ENCODE data around the gene NBEAL2.
A peak's percentile ranks its signal among the peaks of the same experiment; 100 is the strongest.

The NBEAL2 gene

DNA sequence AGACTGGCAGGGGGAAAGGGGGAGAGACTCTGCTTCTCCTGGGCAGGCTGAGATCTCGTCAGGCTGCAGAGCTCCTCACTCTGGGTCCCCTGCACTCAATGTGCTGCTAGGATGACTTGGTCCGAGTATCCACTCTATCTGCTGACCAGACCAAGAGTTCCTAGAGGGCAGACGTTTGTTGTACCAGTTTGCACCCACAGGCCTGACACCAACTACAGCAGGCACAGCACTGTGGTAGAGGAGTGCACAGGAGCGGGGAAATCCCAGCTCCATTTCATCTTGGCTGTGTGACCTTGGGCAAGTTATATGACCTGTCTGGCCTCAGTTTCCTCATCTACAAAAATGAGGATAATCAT is 31.9 kb upstream of the NBEAL2 start:
- Histone ChIP-seq H3K9ac (ENCODE audit: low read depth, low read length, poor library complexity) (no peak overlapping the region), H3K23ac (ENCODE audit: low read depth, low read length, poor library complexity) (no peak overlapping the region), H3K14ac (ENCODE audit: low read length) (no peak overlapping the region), H3K4me1 (ENCODE audit: control insufficient read depth in 2 of 2, insufficient read depth in 1 of 2, low read depth in 1 of 2, low read length in 2 of 2) (peaks cover 3 to 6% of the 10 kb centered on the region in 2 donors), H3K4me2 (ENCODE audit: insufficient read depth, low read length, poor library complexity, severe bottlenecking) (no peak overlapping the region), H2AK5ac (ENCODE audit: low read depth, low read length) (no peak overlapping the region), H3K18ac (ENCODE audit: low read length) (no peak overlapping the region), H4K91ac (ENCODE audit: low read depth, low read length, poor library complexity) (no peak overlapping the region), H3K27ac (replicated peaks; ENCODE audit: low read length) (no peak overlapping the region), H2BK120ac (ENCODE audit: low read depth, low read length) (no peak overlapping the region), H2BK15ac (ENCODE audit: low read length) (no peak overlapping the region), H2BK5ac (ENCODE audit: low read length) (no peak overlapping the region), H2AFZ (ENCODE audit: low read length) (no peak overlapping the region), H3K79me1 (ENCODE audit: low read depth, low read length) (peaks cover 28% of the 10 kb centered on the region), H3K4me3 (ENCODE audit: low read length in 2 of 2) (no peak overlapping the region), H3K27me3 (ENCODE audit: control insufficient read depth in 3 of 3, insufficient read depth in 3 of 3, low read depth in 1 of 3, low read length in 3 of 3) (no peaks in the 10 kb centered on the region), H3K4ac (ENCODE audit: low read length) (no peak overlapping the region), H4K8ac (ENCODE audit: low read depth, low read length) (no peak overlapping the region), H3K36me3 (replicated peaks in 1 of 2; ENCODE audit: control insufficient read depth in 2 of 2, insufficient read depth in 2 of 2, low read length in 2 of 2) (peaks cover 2 to 44% of the 10 kb centered on the region in 2 donors), H3K9me3 (replicated peaks in 1 of 2; ENCODE audit: control insufficient read depth in 2 of 2, insufficient read depth in 1 of 2, low read depth in 1 of 2, low read length in 2 of 2) (peaks cover 0 to 4% of the 10 kb centered on the region in 2 donors), H2BK12ac (ENCODE audit: low read length) (no peak overlapping the region)
- WGBS, 2 donors (ENCODE audit: extremely low coverage in 2 of 2, insufficient read length in 2 of 2, insufficient replicate concordance in 1 of 2): no CpG with 5 or more reads among the region's 4 CpGs
- no peak for DNase-seq (ENCODE audit: low spot score)

DNA sequence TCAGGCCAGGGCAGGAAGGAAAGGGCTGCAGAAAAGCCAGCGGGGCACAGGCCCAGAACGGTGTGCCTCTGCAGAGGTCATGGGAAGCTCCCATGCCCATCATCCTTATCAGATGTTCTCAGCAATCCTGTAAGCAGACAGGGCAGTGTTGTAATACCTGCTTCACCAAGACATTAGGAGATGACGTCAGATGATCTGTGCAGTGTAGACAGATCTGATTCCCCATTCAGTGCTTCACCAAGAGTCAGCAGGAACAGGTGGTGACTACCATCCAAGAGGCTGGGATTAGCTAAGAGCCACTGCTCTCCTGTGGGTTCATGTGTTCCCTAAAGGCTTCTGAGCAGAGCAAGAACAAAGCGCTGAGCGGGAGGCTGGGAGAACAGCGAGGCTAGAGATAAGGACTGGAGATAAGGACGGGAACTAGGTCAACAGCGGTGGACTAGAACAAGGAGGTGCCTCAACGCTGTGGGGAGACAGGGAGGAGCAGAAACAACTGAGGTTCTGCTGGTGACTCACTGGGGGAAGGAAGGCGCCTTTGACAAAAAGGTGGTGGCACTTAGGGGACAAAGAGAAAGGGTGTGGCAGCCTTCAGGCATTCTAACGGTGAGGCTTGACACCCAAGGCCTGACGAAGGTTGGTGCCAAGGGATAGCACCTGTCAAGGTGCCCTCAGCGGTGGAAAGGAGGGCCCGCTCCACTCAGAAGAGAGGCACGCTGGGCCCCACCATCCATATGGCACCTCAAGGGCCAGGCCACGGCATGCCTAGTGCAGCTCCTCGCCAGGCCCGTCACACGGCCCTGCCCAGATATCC is 31.3 kb upstream of the NBEAL2 start:
- no CpG with 5 or more reads among the region's 19 CpGs for WGBS, 2 donors (ENCODE audit: extremely low coverage in 2 of 2, insufficient read length in 2 of 2, insufficient replicate concordance in 1 of 2)
- Histone ChIP-seq H3K27me3 (ENCODE audit: control insufficient read depth in 3 of 3, insufficient read depth in 3 of 3, low read depth in 1 of 3, low read length in 3 of 3) (no peaks in the 10 kb centered on the region), H2BK12ac (ENCODE audit: low read length) (no peak overlapping the region), H3K79me1 (ENCODE audit: low read depth, low read length) (peaks cover 22% of the 10 kb centered on the region), H3K4me2 (ENCODE audit: insufficient read depth, low read length, poor library complexity, severe bottlenecking) (no peak overlapping the region), H4K91ac (ENCODE audit: low read depth, low read length, poor library complexity) (no peak overlapping the region), H3K27ac (replicated peaks; ENCODE audit: low read length) (no peak overlapping the region), H4K8ac (ENCODE audit: low read depth, low read length) (no peak overlapping the region), H3K23ac (ENCODE audit: low read depth, low read length, poor library complexity) (peak overlapping the region; percentile 22), H3K4ac (ENCODE audit: low read length) (no peak overlapping the region), H3K4me1 (ENCODE audit: control insufficient read depth in 2 of 2, insufficient read depth in 1 of 2, low read depth in 1 of 2, low read length in 2 of 2) (peaks cover 3 to 6% of the 10 kb centered on the region in 2 donors), H2BK15ac (ENCODE audit: low read length) (no peak overlapping the region), H3K36me3 (replicated peaks in 1 of 2; ENCODE audit: control insufficient read depth in 2 of 2, insufficient read depth in 2 of 2, low read length in 2 of 2) (peaks cover 2 to 42% of the 10 kb centered on the region in 2 donors), H2AFZ (ENCODE audit: low read length) (no peak overlapping the region), H3K4me3 (ENCODE audit: low read length in 2 of 2) (no peak overlapping the region), H3K9me3 (replicated peaks in 1 of 2; ENCODE audit: control insufficient read depth in 2 of 2, insufficient read depth in 1 of 2, low read depth in 1 of 2, low read length in 2 of 2) (peaks cover 0 to 4% of the 10 kb centered on the region in 2 donors), H3K18ac (ENCODE audit: low read length) (no peak overlapping the region), H2AK5ac (ENCODE audit: low read depth, low read length) (no peak overlapping the region), H3K14ac (ENCODE audit: low read length) (no peak overlapping the region), H3K9ac (ENCODE audit: low read depth, low read length, poor library complexity) (no peak overlapping the region), H2BK5ac (ENCODE audit: low read length) (no peak overlapping the region), H2BK120ac (ENCODE audit: low read depth, low read length) (no peak overlapping the region)
- no peak for DNase-seq (ENCODE audit: low spot score)

DNA sequence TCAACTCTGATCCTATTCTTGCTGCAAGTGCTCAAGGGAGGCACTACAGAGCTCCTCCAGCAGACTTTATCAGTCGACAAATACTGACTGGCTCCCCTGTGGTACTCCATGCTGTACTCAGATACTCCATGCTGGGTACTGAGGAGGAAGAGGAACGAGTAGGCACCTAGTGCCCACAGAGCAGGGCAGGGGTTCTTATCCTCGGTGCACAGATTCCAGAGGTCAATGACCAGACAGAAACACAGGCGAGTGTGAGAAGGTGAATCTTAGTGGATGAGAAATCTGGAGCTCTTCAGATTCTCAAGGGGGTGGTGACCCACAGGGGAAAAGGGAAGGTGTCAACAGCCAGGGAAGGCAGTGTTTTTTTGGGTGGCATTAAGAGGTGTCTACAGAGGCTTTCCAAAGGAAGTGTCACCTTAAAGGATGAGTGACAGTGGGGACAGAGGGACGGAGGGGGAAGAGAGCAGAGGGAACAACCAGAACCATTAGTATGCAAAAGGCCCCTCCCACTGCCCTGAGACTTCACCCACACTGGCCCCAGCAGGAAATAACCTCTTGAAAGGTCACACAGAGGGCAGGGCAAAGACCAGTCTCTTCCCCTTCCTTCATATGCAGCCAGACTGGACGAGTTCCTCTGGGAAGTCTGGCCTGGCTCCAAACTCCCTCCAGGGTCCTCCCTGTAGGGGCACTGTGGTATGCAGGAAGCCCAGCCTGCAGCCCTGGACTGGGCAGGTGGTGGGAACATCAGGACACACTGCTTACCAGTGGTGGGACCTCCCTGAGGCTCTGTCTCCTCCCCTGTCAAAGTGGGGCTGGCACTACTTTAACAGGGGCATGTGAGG is 30.4 kb upstream of the NBEAL2 start:
- H3K4me3 ChIP-seq (ENCODE audit: low read length in 2 of 2): no peak overlapping the region
- no peak overlapping the region for H2BK12ac ChIP-seq (ENCODE audit: low read length)
- H3K23ac ChIP-seq (ENCODE audit: low read depth, low read length, poor library complexity): peak overlapping the region; percentile 22
- WGBS, 2 donors (ENCODE audit: extremely low coverage in 2 of 2, insufficient read length in 2 of 2, insufficient replicate concordance in 1 of 2): no CpG with 5 or more reads among the region's 6 CpGs
- no peak overlapping the region for H3K4me2 ChIP-seq (ENCODE audit: insufficient read depth, low read length, poor library complexity, severe bottlenecking)
- no peak overlapping the region for H3K14ac ChIP-seq (ENCODE audit: low read length)
- DNase-seq (ENCODE audit: low spot score): no peak
- no peak overlapping the region for H2BK5ac ChIP-seq (ENCODE audit: low read length)
- no peak overlapping the region for H2BK15ac ChIP-seq (ENCODE audit: low read length)
- H2AFZ ChIP-seq (ENCODE audit: low read length): no peak overlapping the region
- H2AK5ac ChIP-seq (ENCODE audit: low read depth, low read length): no peak overlapping the region
- no peak overlapping the region for H4K8ac ChIP-seq (ENCODE audit: low read depth, low read length)
- H3K27me3 ChIP-seq (ENCODE audit: control insufficient read depth in 3 of 3, insufficient read depth in 3 of 3, low read depth in 1 of 3, low read length in 3 of 3): no peaks in the 10 kb centered on the region
- H3K27ac ChIP-seq (replicated peaks; ENCODE audit: low read length): no peak overlapping the region
- peaks cover 2 to 42% of the 10 kb centered on the region in 2 donors for H3K36me3 ChIP-seq (replicated peaks in 1 of 2; ENCODE audit: control insufficient read depth in 2 of 2, insufficient read depth in 2 of 2, low read length in 2 of 2)
- no peak overlapping the region for H2BK120ac ChIP-seq (ENCODE audit: low read depth, low read length)
- peaks cover 22% of the 10 kb centered on the region for H3K79me1 ChIP-seq (ENCODE audit: low read depth, low read length)
- H4K91ac ChIP-seq (ENCODE audit: low read depth, low read length, poor library complexity): no peak overlapping the region
- H3K9me3 ChIP-seq (replicated peaks in 1 of 2; ENCODE audit: control insufficient read depth in 2 of 2, insufficient read depth in 1 of 2, low read depth in 1 of 2, low read length in 2 of 2): peaks cover 0 to 4% of the 10 kb centered on the region in 2 donors
- H3K4ac ChIP-seq (ENCODE audit: low read length): no peak overlapping the region
- no peak overlapping the region for H3K9ac ChIP-seq (ENCODE audit: low read depth, low read length, poor library complexity)
- no peak overlapping the region for H3K18ac ChIP-seq (ENCODE audit: low read length)
- H3K4me1 ChIP-seq (ENCODE audit: control insufficient read depth in 2 of 2, insufficient read depth in 1 of 2, low read depth in 1 of 2, low read length in 2 of 2): peaks cover 3 to 8% of the 10 kb centered on the region in 2 donors

DNA sequence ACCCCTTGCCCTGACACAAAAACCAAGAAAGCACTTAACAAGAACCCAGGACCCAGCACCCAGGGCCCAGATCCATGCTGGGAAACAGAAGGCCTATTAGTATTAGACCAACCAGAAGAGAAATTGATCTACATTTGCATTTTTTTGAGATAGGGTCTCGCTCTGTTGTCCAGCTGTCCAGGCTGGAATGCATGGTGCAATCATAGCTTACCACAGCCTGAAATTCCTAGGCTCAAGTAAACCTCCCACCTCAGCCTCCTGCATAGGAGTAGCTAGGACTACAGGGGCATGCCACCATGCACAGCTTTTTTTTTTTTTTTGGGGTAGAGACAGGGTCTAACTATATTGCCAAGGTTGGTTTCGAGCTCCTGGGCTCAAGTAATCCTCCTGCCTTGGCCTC is 29.3 kb upstream of the NBEAL2 start:
- Histone ChIP-seq H3K27me3 (ENCODE audit: control insufficient read depth in 3 of 3, insufficient read depth in 3 of 3, low read depth in 1 of 3, low read length in 3 of 3) (no peaks in the 10 kb centered on the region), H3K14ac (ENCODE audit: low read length) (no peak overlapping the region), H3K27ac (replicated peaks; ENCODE audit: low read length) (no peak overlapping the region), H3K4me3 (ENCODE audit: low read length in 2 of 2) (no peak overlapping the region), H2AFZ (ENCODE audit: low read length) (no peak overlapping the region), H2BK12ac (ENCODE audit: low read length) (no peak overlapping the region), H4K8ac (ENCODE audit: low read depth, low read length) (no peak overlapping the region), H3K4me1 (ENCODE audit: control insufficient read depth in 2 of 2, insufficient read depth in 1 of 2, low read depth in 1 of 2, low read length in 2 of 2) (peaks cover 3 to 9% of the 10 kb centered on the region in 2 donors), H2AK5ac (ENCODE audit: low read depth, low read length) (no peak overlapping the region), H3K18ac (ENCODE audit: low read length) (no peak overlapping the region), H2BK15ac (ENCODE audit: low read length) (no peak overlapping the region), H2BK120ac (ENCODE audit: low read depth, low read length) (no peak overlapping the region), H4K91ac (ENCODE audit: low read depth, low read length, poor library complexity) (no peak overlapping the region), H3K9ac (ENCODE audit: low read depth, low read length, poor library complexity) (no peak overlapping the region), H3K9me3 (replicated peaks in 1 of 2; ENCODE audit: control insufficient read depth in 2 of 2, insufficient read depth in 1 of 2, low read depth in 1 of 2, low read length in 2 of 2) (peaks cover 0 to 4% of the 10 kb centered on the region in 2 donors), H3K36me3 (replicated peaks in 1 of 2; ENCODE audit: control insufficient read depth in 2 of 2, insufficient read depth in 2 of 2, low read length in 2 of 2) (peaks cover 2 to 42% of the 10 kb centered on the region in 2 donors), H3K23ac (ENCODE audit: low read depth, low read length, poor library complexity) (no peak overlapping the region), H3K4ac (ENCODE audit: low read length) (no peak overlapping the region), H3K4me2 (ENCODE audit: insufficient read depth, low read length, poor library complexity, severe bottlenecking) (no peak overlapping the region), H2BK5ac (ENCODE audit: low read length) (no peak overlapping the region), H3K79me1 (ENCODE audit: low read depth, low read length) (peaks cover 19% of the 10 kb centered on the region)
- DNase-seq (ENCODE audit: low spot score): no peak
- no CpG with 5 or more reads among the region's 2 CpGs for WGBS, 2 donors (ENCODE audit: extremely low coverage in 2 of 2, insufficient read length in 2 of 2, insufficient replicate concordance in 1 of 2)
